GM23338 (cell line): ENCODE results near the gene TDRD7. TPM values are rescaled to one million over a fixed set of nuclear protein-coding genes. Genes with fewer than 3 reads are reported as not detected.

Experiments
- ATAC-seq: fragments of 200-7000 bp; cut with Tn5 transposase; 3 replicates; pipeline ENCODE4 v1.9.1; 2020
- DNase-seq: peaks from one replicate; pipeline ENCODE4 v3.0.0-alpha.2; 2015; ENCODE audit warnings: low spot score
- H2AFZ ChIP-seq: fragments of 200-600 bp; sonication (generic); 2 replicates; pipeline ENCODE4 v1.8.0; 2016; ENCODE audit warnings: antibody characterized with exemption, mild to moderate bottlenecking, moderate library complexity
- H3F3A ChIP-seq: fragments of 200-600 bp; sonication (generic); replicated peaks from 2 replicates; pipeline ENCODE4 v1.8.0; 2017; ENCODE audit warnings: antibody characterized with exemption, mixed run types, low read depth
- H3K27ac ChIP-seq: fragments of 200-600 bp; sonication (generic); 2 replicates; pipeline ENCODE4 v1.6.1; 2016; ENCODE audit warnings: low read depth
- H3K27me3 ChIP-seq: fragments of 200-600 bp; sonication (generic); 2 replicates; pipeline ENCODE4 v1.8.0; 2016; ENCODE audit warnings: mild to moderate bottlenecking, mixed run types, moderate library complexity; ENCODE audit not compliant: insufficient read depth
- H3K36me3 ChIP-seq: fragments of 200-600 bp; sonication (generic); 2 replicates; pipeline ENCODE4 v1.8.0; 2016; ENCODE audit warnings: mild to moderate bottlenecking; ENCODE audit not compliant: insufficient read depth
- H3K4me1 ChIP-seq: fragments of 200-600 bp; sonication (generic); 2 replicates; pipeline ENCODE4 v1.8.0; 2016; ENCODE audit warnings: mild to moderate bottlenecking, moderate library complexity; ENCODE audit not compliant: insufficient read depth
- H3K4me2 ChIP-seq: fragments of 200-600 bp; sonication (generic); 2 replicates; pipeline ENCODE4 v1.7.1; 2017; ENCODE audit warnings: mixed run types
- H3K4me3 ChIP-seq: fragments of 200-600 bp; sonication (generic); 2 replicates; pipeline ENCODE4 v1.6.1; 2016; ENCODE audit warnings: mixed run types
- H3K79me2 ChIP-seq: fragments of 200-600 bp; sonication (generic); replicated peaks from 2 replicates; pipeline ENCODE4 v1.8.0; 2017; ENCODE audit warnings: mild to moderate bottlenecking; ENCODE audit not compliant: insufficient read depth
- H3K9me2 ChIP-seq: fragments of 200-600 bp; sonication (generic); 2 replicates; pipeline ENCODE4 v1.8.0; 2017; ENCODE audit not compliant: insufficient read depth
- H4K20me1 ChIP-seq: fragments of 200-600 bp; sonication (generic); replicated peaks from 2 replicates; pipeline ENCODE4 v1.8.0; 2017; ENCODE audit warnings: mild to moderate bottlenecking; ENCODE audit not compliant: insufficient read depth
- H3K27ac Mint-ChIP-seq: 2 replicates; pipeline ENCODE4 v1.8.0; 2020; ENCODE audit warnings: inconsistent platforms, mild to moderate bottlenecking, moderate library complexity, mixed read lengths
- H3K27me3 Mint-ChIP-seq: 3 replicates; pipeline ENCODE4 v1.8.0; 2022; ENCODE audit warnings: low read depth, mild to moderate bottlenecking, moderate library complexity, mixed read lengths, inconsistent platforms; ENCODE audit not compliant: insufficient read depth, poor library complexity
- H3K36me3 Mint-ChIP-seq: 3 replicates; pipeline ENCODE4 v1.8.0; 2021; ENCODE audit warnings: low read depth, mild to moderate bottlenecking, inconsistent platforms, moderate library complexity, mixed read lengths
- H3K4me1 Mint-ChIP-seq: 3 replicates; pipeline ENCODE4 v1.8.0; 2020; ENCODE audit warnings: mild to moderate bottlenecking, inconsistent platforms, mixed read lengths
- H3K4me3 Mint-ChIP-seq: 3 replicates; pipeline ENCODE4 v1.8.0; 2021; ENCODE audit warnings: moderate library complexity, mild to moderate bottlenecking, inconsistent platforms, mixed read lengths
- H3K9me3 Mint-ChIP-seq: 3 replicates; pipeline ENCODE4 v1.8.0; 2020; ENCODE audit warnings: moderate library complexity, mild to moderate bottlenecking, inconsistent platforms, mixed read lengths
- CREB1 ChIP-seq: fragments of 250-450 bp; sonication (Bioruptor Pico); IDR thresholded peaks from 2 replicates; pipeline ENCODE4 v1.5.0; 2020; ENCODE audit warnings: low read depth, mild to moderate bottlenecking, moderate library complexity
- EZH2 ChIP-seq: fragments of 200-600 bp; sonication (generic); IDR thresholded peaks from one replicate; pipeline ENCODE4 v1.8.0; 2017; ENCODE audit warnings: antibody characterized with exemption, mild to moderate bottlenecking, low read depth; ENCODE audit not compliant: unreplicated experiment
- EZH2phosphoT487 ChIP-seq: fragments of 200-600 bp; sonication (generic); IDR thresholded peaks from one replicate; pipeline ENCODE4 v1.8.1; 2018; ENCODE audit warnings: antibody characterized with exemption; ENCODE audit not compliant: unreplicated experiment
- JUNB ChIP-seq: IDR thresholded peaks from one replicate; pipeline ENCODE4 v1.6.1; 2016; ENCODE audit warnings: antibody characterized with exemption; ENCODE audit not compliant: unreplicated experiment
- NANOG ChIP-seq: IDR thresholded peaks from 2 replicates; pipeline ENCODE4 v1.6.1; 2016; ENCODE audit warnings: antibody characterized with exemption, borderline replicate concordance
- POLR2AphosphoS5 ChIP-seq: IDR thresholded peaks from 2 replicates; pipeline ENCODE4 v1.6.1; 2016; ENCODE audit warnings: antibody characterized with exemption, low read depth
- STAT1 ChIP-seq: IDR thresholded peaks from one replicate; pipeline ENCODE4 v1.6.1; 2016; ENCODE audit warnings: antibody characterized with exemption; ENCODE audit not compliant: unreplicated experiment
- ZNF114 ChIP-seq: fragments of 250-450 bp; sonication (Bioruptor Pico); IDR thresholded peaks from 2 replicates; pipeline ENCODE4 v1.5.0; 2020; ENCODE audit warnings: mild to moderate bottlenecking, moderate library complexity
- ZNF331 ChIP-seq: fragments of 250-450 bp; sonication (Bioruptor Pico); IDR thresholded peaks from 2 replicates; pipeline ENCODE4 v1.5.0; 2020; ENCODE audit warnings: low read depth, mild to moderate bottlenecking, moderate library complexity
- polyA plus RNA-seq: library from polyadenylated mRNA; unstranded; fragments of >200 nt; fragmentation: Nextera tagmentation; extraction: Ambion mirVana; gene quantifications from 2 replicates; pipeline ENCODE4 v1.2.1, GENCODE V29; 2016
- total RNA-seq: library from RNA; depleted of rRNA; stranded (reverse); fragments of >200 nt; shearing (Covaris generic); gene quantifications from 2 replicates; pipeline ENCODE4 v1.2.3, GENCODE V29; 2014
- TF ChIP-seq, protein P1 (sequence below): IDR thresholded peaks from one replicate; pipeline ENCODE4 v1.6.1; 2018; ENCODE audit warnings: antibody characterized with exemption; ENCODE audit not compliant: unreplicated experiment
- TF ChIP-seq, protein P2 (sequence below): fragments of 250-450 bp; sonication (Bioruptor Pico); IDR thresholded peaks from 2 replicates; pipeline ENCODE4 v1.5.0; 2020; ENCODE audit warnings: mild to moderate bottlenecking, moderate library complexity
- TF ChIP-seq, protein P3 (sequence below), 2 experiments: fragments of 200-600 bp in 1 of 2; sonication (generic) in 1 of 2; conservative IDR thresholded peaks; 2 replicates each; pipeline versions ENCODE4 v1.5.1 to v1.6.1; 2016 to 2017; ENCODE audit warnings: antibody characterized with exemption in 2 of 2, low read depth in 2 of 2, mild to moderate bottlenecking in 2 of 2, moderate library complexity in 1 of 2
- TF ChIP-seq, protein P4 (sequence below): IDR thresholded peaks from 2 replicates; pipeline ENCODE4 v1.6.1; 2016; ENCODE audit warnings: antibody characterized with exemption

The TDRD7 gene
- total and polyA plus RNA-seq, 2 experiments from 2014 or later, result 1.7 to 3.1 TPM

DNA sequence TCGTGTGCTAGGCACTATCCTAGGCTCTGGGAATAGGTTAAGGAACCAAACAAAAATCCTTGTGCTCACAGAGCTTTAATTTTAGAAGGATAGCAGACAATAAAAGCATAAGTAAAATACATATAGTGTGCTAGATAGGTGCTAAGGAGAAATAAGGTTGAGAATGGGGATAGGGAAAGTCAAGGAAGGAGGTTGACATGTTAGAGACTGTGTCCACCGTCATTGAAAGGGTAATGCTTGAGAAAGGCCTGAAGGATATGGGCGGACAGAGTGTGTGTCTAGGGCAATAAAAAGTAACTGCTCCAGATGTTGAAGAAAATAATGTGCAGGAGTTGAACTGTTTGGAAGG lies 482 bp upstream of the TDRD7 start:
- Histone ChIP-seq H4K20me1 (no peaks in the 10 kb centered on the region), H3K36me3 (no peaks in the 10 kb centered on the region), H3K4me1 (peaks cover 4% of the 10 kb centered on the region; the same call in 1 of the 2 replicates), H3F3A (peaks cover 6% of the 10 kb centered on the region; the same call in 1 of the 2 replicates), H3K4me2 (peak overlapping the region; percentile 90), H2AFZ (peak overlapping the region; percentile 59; the same call in 1 of the 2 replicates), H3K27me3 (peaks cover 39% of the 10 kb centered on the region), H3K4me3 (peak overlapping the region; percentile 84), H3K9me2 (no peaks in the 10 kb centered on the region), H3K79me2 (no peaks in the 10 kb centered on the region), H3K27ac (no peak overlapping the region)
- Mint-ChIP-seq H3K36me3 (no peaks in the 10 kb centered on the region; the same call in 2 of the 3 replicates), H3K9me3 (no peaks in the 10 kb centered on the region), H3K4me1 (peaks cover 16% of the 10 kb centered on the region), H3K27me3 (peaks cover 13% of the 10 kb centered on the region), H3K27ac (no peak overlapping the region), H3K4me3 (peak overlapping the region; percentile 86)
- TF ChIP-seq, protein P1, sequence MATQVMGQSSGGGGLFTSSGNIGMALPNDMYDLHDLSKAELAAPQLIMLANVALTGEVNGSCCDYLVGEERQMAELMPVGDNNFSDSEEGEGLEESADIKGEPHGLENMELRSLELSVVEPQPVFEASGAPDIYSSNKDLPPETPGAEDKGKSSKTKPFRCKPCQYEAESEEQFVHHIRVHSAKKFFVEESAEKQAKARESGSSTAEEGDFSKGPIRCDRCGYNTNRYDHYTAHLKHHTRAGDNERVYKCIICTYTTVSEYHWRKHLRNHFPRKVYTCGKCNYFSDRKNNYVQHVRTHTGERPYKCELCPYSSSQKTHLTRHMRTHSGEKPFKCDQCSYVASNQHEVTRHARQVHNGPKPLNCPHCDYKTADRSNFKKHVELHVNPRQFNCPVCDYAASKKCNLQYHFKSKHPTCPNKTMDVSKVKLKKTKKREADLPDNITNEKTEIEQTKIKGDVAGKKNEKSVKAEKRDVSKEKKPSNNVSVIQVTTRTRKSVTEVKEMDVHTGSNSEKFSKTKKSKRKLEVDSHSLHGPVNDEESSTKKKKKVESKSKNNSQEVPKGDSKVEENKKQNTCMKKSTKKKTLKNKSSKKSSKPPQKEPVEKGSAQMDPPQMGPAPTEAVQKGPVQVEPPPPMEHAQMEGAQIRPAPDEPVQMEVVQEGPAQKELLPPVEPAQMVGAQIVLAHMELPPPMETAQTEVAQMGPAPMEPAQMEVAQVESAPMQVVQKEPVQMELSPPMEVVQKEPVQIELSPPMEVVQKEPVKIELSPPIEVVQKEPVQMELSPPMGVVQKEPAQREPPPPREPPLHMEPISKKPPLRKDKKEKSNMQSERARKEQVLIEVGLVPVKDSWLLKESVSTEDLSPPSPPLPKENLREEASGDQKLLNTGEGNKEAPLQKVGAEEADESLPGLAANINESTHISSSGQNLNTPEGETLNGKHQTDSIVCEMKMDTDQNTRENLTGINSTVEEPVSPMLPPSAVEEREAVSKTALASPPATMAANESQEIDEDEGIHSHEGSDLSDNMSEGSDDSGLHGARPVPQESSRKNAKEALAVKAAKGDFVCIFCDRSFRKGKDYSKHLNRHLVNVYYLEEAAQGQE, result no peak
- TF ChIP-seq JUNB, result no peak
- TF ChIP-seq ZNF114 (CRISPR knock-in tag), result no peak
- TF ChIP-seq, protein P2, sequence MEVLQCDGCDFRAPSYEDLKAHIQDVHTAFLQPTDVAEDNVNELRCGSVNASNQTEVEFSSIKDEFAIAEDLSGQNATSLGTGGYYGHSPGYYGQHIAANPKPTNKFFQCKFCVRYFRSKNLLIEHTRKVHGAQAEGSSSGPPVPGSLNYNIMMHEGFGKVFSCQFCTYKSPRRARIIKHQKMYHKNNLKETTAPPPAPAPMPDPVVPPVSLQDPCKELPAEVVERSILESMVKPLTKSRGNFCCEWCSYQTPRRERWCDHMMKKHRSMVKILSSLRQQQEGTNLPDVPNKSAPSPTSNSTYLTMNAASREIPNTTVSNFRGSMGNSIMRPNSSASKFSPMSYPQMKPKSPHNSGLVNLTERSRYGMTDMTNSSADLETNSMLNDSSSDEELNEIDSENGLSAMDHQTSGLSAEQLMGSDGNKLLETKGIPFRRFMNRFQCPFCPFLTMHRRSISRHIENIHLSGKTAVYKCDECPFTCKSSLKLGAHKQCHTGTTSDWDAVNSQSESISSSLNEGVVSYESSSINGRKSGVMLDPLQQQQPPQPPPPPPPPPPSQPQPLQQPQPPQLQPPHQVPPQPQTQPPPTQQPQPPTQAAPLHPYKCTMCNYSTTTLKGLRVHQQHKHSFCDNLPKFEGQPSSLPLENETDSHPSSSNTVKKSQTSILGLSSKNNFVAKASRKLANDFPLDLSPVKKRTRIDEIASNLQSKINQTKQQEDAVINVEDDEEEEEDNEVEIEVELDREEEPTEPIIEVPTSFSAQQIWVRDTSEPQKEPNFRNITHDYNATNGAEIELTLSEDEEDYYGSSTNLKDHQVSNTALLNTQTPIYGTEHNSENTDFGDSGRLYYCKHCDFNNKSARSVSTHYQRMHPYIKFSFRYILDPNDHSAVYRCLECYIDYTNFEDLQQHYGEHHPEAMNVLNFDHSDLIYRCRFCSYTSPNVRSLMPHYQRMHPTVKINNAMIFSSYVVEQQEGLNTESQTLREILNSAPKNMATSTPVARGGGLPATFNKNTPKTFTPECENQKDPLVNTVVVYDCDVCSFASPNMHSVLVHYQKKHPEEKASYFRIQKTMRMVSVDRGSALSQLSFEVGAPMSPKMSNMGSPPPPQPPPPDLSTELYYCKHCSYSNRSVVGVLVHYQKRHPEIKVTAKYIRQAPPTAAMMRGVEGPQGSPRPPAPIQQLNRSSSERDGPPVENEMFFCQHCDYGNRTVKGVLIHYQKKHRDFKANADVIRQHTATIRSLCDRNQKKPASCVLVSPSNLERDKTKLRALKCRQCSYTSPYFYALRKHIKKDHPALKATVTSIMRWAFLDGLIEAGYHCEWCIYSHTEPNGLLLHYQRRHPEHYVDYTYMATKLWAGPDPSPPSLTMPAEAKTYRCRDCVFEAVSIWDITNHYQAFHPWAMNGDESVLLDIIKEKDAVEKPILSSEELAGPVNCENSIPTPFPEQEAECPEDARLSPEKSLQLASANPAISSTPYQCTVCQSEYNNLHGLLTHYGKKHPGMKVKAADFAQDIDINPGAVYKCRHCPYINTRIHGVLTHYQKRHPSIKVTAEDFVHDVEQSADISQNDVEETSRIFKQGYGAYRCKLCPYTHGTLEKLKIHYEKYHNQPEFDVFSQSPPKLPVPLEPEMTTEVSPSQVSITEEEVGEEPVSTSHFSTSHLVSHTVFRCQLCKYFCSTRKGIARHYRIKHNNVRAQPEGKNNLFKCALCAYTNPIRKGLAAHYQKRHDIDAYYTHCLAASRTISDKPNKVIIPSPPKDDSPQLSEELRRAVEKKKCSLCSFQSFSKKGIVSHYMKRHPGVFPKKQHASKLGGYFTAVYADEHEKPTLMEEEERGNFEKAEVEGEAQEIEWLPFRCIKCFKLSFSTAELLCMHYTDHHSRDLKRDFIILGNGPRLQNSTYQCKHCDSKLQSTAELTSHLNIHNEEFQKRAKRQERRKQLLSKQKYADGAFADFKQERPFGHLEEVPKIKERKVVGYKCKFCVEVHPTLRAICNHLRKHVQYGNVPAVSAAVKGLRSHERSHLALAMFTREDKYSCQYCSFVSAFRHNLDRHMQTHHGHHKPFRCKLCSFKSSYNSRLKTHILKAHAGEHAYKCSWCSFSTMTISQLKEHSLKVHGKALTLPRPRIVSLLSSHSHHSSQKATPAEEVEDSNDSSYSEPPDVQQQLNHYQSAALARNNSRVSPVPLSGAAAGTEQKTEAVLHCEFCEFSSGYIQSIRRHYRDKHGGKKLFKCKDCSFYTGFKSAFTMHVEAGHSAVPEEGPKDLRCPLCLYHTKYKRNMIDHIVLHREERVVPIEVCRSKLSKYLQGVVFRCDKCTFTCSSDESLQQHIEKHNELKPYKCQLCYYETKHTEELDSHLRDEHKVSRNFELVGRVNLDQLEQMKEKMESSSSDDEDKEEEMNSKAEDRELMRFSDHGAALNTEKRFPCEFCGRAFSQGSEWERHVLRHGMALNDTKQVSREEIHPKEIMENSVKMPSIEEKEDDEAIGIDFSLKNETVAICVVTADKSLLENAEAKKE (CRISPR knock-in tag), result no peak
- TF ChIP-seq EZH2, result no peak
- no peak for TF ChIP-seq CREB1 (CRISPR knock-in tag)
- TF ChIP-seq EZH2phosphoT487, result no peak
- TF ChIP-seq, protein P3, sequence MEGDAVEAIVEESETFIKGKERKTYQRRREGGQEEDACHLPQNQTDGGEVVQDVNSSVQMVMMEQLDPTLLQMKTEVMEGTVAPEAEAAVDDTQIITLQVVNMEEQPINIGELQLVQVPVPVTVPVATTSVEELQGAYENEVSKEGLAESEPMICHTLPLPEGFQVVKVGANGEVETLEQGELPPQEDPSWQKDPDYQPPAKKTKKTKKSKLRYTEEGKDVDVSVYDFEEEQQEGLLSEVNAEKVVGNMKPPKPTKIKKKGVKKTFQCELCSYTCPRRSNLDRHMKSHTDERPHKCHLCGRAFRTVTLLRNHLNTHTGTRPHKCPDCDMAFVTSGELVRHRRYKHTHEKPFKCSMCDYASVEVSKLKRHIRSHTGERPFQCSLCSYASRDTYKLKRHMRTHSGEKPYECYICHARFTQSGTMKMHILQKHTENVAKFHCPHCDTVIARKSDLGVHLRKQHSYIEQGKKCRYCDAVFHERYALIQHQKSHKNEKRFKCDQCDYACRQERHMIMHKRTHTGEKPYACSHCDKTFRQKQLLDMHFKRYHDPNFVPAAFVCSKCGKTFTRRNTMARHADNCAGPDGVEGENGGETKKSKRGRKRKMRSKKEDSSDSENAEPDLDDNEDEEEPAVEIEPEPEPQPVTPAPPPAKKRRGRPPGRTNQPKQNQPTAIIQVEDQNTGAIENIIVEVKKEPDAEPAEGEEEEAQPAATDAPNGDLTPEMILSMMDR (conservative IDR thresholded peaks at IDR 0.05; ENCODE audit: low read depth in 2 of 2), result no peak
- no peak for TF ChIP-seq NANOG
- TF ChIP-seq ZNF331 (CRISPR knock-in tag), result no peak
- TF ChIP-seq STAT1, result no peak
- TF ChIP-seq, protein P4, sequence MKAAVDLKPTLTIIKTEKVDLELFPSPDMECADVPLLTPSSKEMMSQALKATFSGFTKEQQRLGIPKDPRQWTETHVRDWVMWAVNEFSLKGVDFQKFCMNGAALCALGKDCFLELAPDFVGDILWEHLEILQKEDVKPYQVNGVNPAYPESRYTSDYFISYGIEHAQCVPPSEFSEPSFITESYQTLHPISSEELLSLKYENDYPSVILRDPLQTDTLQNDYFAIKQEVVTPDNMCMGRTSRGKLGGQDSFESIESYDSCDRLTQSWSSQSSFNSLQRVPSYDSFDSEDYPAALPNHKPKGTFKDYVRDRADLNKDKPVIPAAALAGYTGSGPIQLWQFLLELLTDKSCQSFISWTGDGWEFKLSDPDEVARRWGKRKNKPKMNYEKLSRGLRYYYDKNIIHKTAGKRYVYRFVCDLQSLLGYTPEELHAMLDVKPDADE, result no peak
- TF ChIP-seq POLR2AphosphoS5, result no peak
- ATAC-seq (no peak), DNase-seq (no peak)
